GM12865 (cell line): Measurements from ENCODE around the gene PITPNM3.

Experiments
- DNase-seq: peaks from one replicate; pipeline ENCODE4 v3.0.0; 2010; ENCODE audit warnings: low read depth
- H3K4me3 ChIP-seq: 2 replicates; pipeline ENCODE4 v1.5.1; 2011; ENCODE audit warnings: mild to moderate bottlenecking, low read depth, low read length, control low read depth
- CTCF ChIP-seq: IDR thresholded peaks from 2 replicates; pipeline ENCODE4 v1.5.1; 2011; ENCODE audit warnings: low read length, control low read depth, low read depth, inconsistent platforms; ENCODE audit not compliant: insufficient read depth; ENCODE audit errors: missing control alignments

Gene PITPNM3

GRCh38 chr17:6523809-6524355, 32.5 kb downstream of the PITPNM3 start:
- DNase-seq: no peak
- no peak overlapping the region for H3K4me3 ChIP-seq
- no peak for TF ChIP-seq CTCF

DNA sequence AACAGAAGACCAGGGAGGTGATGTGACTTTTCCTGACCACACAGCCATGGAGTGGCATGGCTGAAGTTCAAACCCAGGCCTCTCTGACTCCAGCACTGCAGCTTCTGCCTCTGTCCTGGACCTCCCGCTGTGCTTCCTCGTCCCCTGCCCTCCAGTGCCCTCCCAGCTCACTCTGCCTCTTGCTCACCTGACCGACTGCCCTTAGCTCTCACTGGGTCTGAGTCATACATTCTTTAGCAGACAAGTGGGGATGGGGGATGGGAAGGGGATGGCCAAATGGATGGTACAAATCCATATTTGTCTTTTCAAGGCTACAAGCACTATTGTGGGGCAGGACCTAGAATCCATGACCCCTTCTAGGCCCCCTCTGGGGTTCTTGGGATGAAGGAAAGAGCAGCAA, 33.0 kb downstream of the PITPNM3 start:
- H3K4me3 ChIP-seq: no peak overlapping the region
- TF ChIP-seq CTCF: no peak
- DNase-seq: no peak

- H3K4me3 ChIP-seq: no peak overlapping the region
- no peak for DNase-seq
- TF ChIP-seq CTCF: no peak
Measured at GRCh38 chr17:6521586-6521985, 34.8 kb downstream of the PITPNM3 start.

- no peak for TF ChIP-seq CTCF
- H3K4me3 ChIP-seq: no peak overlapping the region
- DNase-seq: no peak
Measured at GRCh38 chr17:6517062-6517461, 39.3 kb downstream of the PITPNM3 start.

- no peak for TF ChIP-seq CTCF
- no peak for DNase-seq
- no peak overlapping the region for H3K4me3 ChIP-seq
Measured at GRCh38 chr17:6514371-6514770, 42.0 kb downstream of the PITPNM3 start.

DNA sequence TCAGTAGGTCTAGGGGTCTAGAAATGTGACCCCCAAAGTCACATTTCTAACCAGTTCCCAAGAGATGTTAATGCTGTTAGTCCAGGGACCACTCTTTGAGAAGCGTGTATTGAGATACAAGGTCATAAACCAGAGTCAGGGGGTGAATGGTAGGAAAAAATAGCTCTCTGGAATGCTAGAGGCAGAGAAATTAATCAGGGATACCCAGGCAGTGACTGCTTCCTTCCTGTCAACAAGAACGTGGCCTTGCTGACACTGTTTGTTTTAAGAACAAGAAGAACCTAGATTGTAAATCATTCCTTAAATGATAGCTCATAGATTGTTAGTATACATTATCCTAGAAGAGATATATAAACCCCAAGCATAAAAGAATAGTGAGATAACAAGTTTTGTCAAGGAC, 43.8 kb downstream of the PITPNM3 start:
- no peak for TF ChIP-seq CTCF
- DNase-seq: no peak

GRCh38 chr17:6510321-6510977, 45.9 kb downstream of the PITPNM3 start:
- no peak overlapping the region for H3K4me3 ChIP-seq
- no peak for DNase-seq
- no peak for TF ChIP-seq CTCF

More for the DNA sequence above, 43.8 kb downstream of the PITPNM3 start:
- H3K4me3 ChIP-seq: no peak overlapping the region
